BLaER1 (cell line): Measurements from ENCODE around the gene SCN5A.
"Not testable (repeated sequence)": the region's sequence is repeated elsewhere in the genome, so short reads cannot be mapped to it uniquely, and the experiment has no call there.

Source experiments
- H3K27ac ChIP-seq: shearing (Covaris generic); formaldehyde crosslinking; 2 replicates; pipeline ENCODE4 v1.8.1; 2022
- H3K27me3 ChIP-seq: shearing (Covaris generic); formaldehyde crosslinking; 2 replicates; pipeline ENCODE4 v1.8.1; 2022
- H3K36me3 ChIP-seq: shearing (Covaris generic); formaldehyde crosslinking; 2 replicates; pipeline ENCODE4 v1.8.1; 2022
- H3K4me1 ChIP-seq: shearing (Covaris generic); formaldehyde crosslinking; 2 replicates; pipeline ENCODE4 v1.8.1; 2022
- H3K4me2 ChIP-seq: shearing (Covaris generic); formaldehyde crosslinking; 2 replicates; pipeline ENCODE4 v1.8.1; 2022
- H3K4me3 ChIP-seq: shearing (Covaris generic); formaldehyde crosslinking; 2 replicates; pipeline ENCODE4 v1.8.1; 2022
- H3K9ac ChIP-seq: shearing (Covaris generic); formaldehyde crosslinking; 2 replicates; pipeline ENCODE4 v1.8.1; 2022
- H3K9me3 ChIP-seq: shearing (Covaris generic); formaldehyde crosslinking; 2 replicates; pipeline ENCODE4 v1.8.1; 2022
- H4K20me1 ChIP-seq: shearing (Covaris generic); formaldehyde crosslinking; 2 replicates; pipeline ENCODE4 v1.8.1; 2022
- Cebpa-rat ChIP-seq: shearing (Covaris generic); IDR thresholded peaks from 2 replicates; pipeline ENCODE4 v1.8.1; 2022

SCN5A gene

DNA sequence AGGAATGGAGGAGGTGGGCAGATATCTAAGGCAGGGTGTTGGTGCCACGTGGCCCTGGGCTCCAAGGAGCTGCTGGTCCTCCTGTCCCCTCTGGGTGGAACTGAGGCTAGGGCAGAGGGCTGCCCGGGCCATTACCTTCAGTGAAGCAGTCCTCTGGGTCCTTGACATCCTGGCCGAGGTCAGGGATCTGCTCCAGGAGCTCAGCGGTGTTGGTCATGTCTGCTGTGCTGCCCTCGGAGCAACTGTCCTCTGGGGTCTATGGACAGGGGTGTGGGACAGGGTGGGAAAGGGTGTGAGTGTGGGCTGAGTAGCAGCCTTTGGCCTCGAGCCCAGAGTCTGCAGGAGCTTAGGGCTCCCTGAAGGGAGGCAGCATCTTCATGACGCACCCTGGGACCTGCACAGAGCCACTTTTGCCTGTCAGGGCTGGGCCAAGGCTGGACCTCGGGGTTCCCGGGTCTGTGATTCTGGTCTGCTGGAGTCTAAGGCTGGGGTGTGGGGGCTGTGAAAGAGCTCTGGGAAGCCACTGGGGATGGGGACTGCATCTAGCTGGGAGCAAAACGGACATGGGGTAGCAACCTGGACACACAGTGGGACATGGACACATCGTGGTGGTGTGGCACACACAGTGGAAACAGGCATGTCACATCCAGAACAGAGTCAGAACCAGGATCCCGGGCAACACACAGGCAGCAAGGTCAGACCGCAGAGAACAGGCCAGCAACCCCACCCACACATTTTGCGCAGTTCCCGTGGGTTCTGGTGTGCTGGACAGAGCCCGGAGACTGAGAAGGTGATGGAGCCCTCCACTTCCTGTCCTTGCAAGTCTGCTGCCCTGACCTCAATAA is 72.7 kb downstream of the SCN5A start:
- Histone ChIP-seq H4K20me1 (no peaks in the 10 kb centered on the region), H3K4me2 (no peak overlapping the region), H3K9ac (no peak overlapping the region), H3K4me3 (no peak overlapping the region), H3K27ac (no peak overlapping the region), H3K36me3 (no peaks in the 10 kb centered on the region), H3K27me3 (no peaks in the 10 kb centered on the region), H3K4me1 (peaks cover 39% of the 10 kb centered on the region), H3K9me3 (peaks cover 4% of the 10 kb centered on the region)
- TF ChIP-seq Cebpa-rat = no peak

DNA sequence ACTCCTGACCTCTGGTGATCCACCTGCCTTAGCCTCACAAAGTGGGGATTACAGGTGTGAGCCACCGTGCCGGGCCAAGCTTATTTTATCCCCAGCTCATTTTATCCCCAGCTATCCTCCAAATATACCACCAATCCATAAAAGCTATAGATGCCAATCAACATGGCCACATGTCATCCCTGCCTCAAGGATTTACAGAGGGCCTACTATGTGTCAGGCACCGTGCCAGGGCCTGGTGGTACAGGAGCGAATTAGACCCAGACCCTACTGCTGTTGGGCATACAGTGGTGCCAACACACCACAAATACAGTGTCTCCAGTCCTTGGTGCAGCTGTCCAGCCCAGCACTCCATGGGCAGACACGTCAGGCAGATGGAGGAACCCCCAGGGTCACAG is 73.4 kb downstream of the SCN5A start:
- Histone ChIP-seq H3K4me2 (no peak overlapping the region), H3K27me3 (no peaks in the 10 kb centered on the region), H3K27ac (no peak overlapping the region), H4K20me1 (no peaks in the 10 kb centered on the region), H3K4me1 (peaks cover 33% of the 10 kb centered on the region), H3K9ac (no peak overlapping the region), H3K4me3 (no peak overlapping the region), H3K36me3 (no peaks in the 10 kb centered on the region), H3K9me3 (peaks cover 4% of the 10 kb centered on the region)
- TF ChIP-seq Cebpa-rat = no peak

DNA sequence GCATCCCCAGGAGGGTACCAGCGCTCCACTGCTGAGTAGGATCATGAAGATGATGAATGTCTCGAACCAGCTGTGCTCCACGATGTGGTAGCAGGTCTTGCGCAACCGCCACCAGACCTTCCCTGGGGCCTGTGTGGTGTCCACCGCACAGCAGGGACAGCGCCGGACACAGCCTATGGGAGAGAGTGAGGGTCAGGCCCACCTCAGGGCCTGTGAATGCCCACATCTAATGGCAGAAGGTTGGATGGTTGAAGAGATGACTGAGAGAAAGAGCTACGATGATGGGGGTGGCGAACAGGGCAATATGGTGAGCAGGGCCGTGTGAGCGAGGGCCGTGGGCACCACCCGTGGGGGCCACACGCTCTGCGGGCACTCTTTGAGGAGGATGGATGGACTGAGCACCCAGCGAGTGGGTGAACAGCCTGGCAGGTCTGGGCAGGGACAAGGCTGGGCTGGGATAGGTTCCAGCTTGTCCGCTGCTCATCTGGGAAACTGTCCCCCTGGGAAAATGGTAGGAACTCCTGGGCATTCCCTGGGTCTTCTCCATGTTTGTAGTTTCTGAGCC is 74.1 kb downstream of the SCN5A start:
- no peaks in the 10 kb centered on the region for H3K27me3 ChIP-seq
- H3K4me2 ChIP-seq = peak overlapping the region; percentile 12; the same call in 1 of the 2 replicates
- TF ChIP-seq Cebpa-rat = peak; percentile 75; the same call in 1 of the 2 replicates
- H3K9me3 ChIP-seq = peaks cover 4% of the 10 kb centered on the region
- no peaks in the 10 kb centered on the region for H3K36me3 ChIP-seq
- H3K27ac ChIP-seq = peak overlapping the region; percentile 18; the same call in 1 of the 2 replicates
- no peak overlapping the region for H3K4me3 ChIP-seq
- H4K20me1 ChIP-seq = no peaks in the 10 kb centered on the region
- no peak overlapping the region for H3K9ac ChIP-seq
- peaks cover 25% of the 10 kb centered on the region for H3K4me1 ChIP-seq

- no peak for TF ChIP-seq Cebpa-rat
- peaks cover 4% of the 10 kb centered on the region for H3K9me3 ChIP-seq
- no peak overlapping the region for H3K4me3 ChIP-seq
- no peaks in the 10 kb centered on the region for H4K20me1 ChIP-seq
- peaks cover 18% of the 10 kb centered on the region for H3K4me1 ChIP-seq
- H3K9ac ChIP-seq = no peak overlapping the region
- no peaks in the 10 kb centered on the region for H3K36me3 ChIP-seq
- H3K27ac ChIP-seq = peak overlapping the region; percentile 18; the same call in 1 of the 2 replicates
- no peaks in the 10 kb centered on the region for H3K27me3 ChIP-seq
- peak overlapping the region; percentile 12; the same call in 1 of the 2 replicates for H3K4me2 ChIP-seq
Measured at GRCh38 chr3:38574411-38575278, 74.8 kb downstream of the SCN5A start.

DNA sequence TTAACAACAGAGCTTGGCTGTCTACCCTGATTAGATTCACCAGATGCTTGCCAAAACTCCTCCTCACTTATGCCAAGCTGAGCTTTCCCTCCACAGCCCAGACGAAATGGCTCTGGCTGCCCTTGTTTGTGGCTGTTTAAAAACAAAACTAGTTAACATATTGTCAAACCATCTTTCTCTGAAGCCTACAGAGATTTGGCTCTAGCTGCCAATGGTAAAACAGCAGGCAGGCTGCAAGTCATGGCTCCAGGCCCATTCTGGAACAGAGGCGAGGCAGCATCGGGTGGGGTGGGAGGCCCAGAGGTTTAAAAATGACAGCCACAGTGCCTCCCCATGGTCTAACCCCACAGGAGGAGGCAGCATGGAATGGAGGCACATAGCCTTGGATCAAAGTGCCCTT is 75.9 kb downstream of the SCN5A start:
- H3K9ac ChIP-seq = no peak overlapping the region
- no peaks in the 10 kb centered on the region for H3K27me3 ChIP-seq
- no peak overlapping the region for H3K4me2 ChIP-seq
- H3K36me3 ChIP-seq = no peaks in the 10 kb centered on the region
- no peak overlapping the region for H3K4me3 ChIP-seq
- H3K27ac ChIP-seq = no peak overlapping the region
- 0 out of 2 replicates have a peak, but pooled peaks cover 10% of the 10 kb centered on the region for H3K4me1 ChIP-seq
- H4K20me1 ChIP-seq = no peaks in the 10 kb centered on the region
- H3K9me3 ChIP-seq = peaks cover 4% of the 10 kb centered on the region
- no peak for TF ChIP-seq Cebpa-rat

DNA sequence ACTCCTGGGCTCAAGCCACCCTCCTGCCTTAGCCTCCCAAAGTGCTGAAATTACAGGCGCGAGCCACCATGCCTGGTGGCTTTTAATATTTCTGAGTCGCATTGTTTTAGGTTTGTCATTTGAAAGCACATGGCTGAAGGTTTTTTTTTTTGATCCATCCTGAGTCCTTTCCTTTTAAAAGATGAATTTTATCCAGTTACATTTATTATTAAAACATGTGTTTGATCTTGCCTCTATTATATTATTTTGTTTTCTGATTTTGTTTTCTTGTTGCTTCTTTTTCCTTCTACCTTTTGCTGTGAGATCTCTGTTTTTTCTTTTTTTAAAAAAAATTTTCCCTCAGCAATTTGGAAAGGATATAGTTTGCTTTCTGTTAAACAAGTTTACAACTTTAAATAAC is 76.4 kb downstream of the SCN5A start:
- TF ChIP-seq Cebpa-rat = no peak
- Histone ChIP-seq H3K4me3 (no peak overlapping the region), H3K9ac (no peak overlapping the region), H3K4me1 (0 out of 2 replicates have a peak, but pooled peaks cover 10% of the 10 kb centered on the region), H3K9me3 (peaks cover 4% of the 10 kb centered on the region), H3K27me3 (no peaks in the 10 kb centered on the region), H3K27ac (no peak overlapping the region), H3K36me3 (no peaks in the 10 kb centered on the region), H3K4me2 (no peak overlapping the region), H4K20me1 (no peaks in the 10 kb centered on the region)

DNA sequence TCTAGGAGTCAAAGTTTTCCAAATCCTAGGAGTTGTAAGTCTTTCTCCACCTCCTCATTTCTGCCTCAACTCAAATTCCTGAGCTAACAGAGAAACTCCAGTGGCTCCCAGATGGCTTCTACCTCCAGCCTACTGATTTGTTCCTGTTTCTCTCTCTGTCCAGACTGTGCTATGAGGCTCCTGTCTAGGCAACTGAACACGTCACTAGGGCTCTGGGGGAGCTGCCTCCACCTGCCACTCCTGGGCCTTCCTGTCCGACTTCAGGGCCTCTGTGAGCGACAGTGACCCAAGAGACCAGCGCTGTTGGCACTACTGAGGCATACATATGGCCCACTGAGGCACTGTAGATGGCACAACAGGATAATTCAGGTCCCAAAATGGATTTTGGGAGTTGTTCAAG is 82.0 kb downstream of the SCN5A start:
- H3K9me3 ChIP-seq = no peaks in the 10 kb centered on the region
- H3K4me2 ChIP-seq = no peak overlapping the region
- TF ChIP-seq Cebpa-rat = no peak
- H3K4me3 ChIP-seq = no peak overlapping the region
- H3K9ac ChIP-seq = no peak overlapping the region
- no peak overlapping the region for H3K27ac ChIP-seq
- H3K4me1 ChIP-seq = peaks cover 6% of the 10 kb centered on the region; the same call in 1 of the 2 replicates
- no peaks in the 10 kb centered on the region for H3K27me3 ChIP-seq
- H3K36me3 ChIP-seq = no peaks in the 10 kb centered on the region
- no peaks in the 10 kb centered on the region for H4K20me1 ChIP-seq

DNA sequence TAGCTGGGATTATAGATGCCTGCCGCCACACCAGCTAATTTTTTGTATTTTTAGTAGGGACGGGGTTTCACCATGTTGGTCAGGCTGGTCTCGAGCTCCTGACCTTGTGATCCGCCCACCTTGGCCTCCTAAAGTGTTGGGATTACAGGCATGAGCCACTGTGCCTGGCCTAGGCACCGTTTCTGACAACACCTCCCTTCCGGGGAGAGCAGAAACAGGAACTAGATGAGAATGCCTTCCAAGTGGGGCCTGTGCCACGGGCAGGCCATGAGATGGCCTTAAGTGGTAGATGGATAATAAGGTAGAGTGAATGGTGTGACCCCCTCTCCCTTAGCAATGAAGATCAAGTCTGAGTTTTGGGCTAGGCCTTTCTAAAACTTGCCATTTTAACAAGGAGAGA is 82.7 kb downstream of the SCN5A start:
- not testable (repeated sequence) for H3K9ac ChIP-seq, H3K4me2 ChIP-seq, H3K27me3 ChIP-seq, H3K9me3 ChIP-seq, H3K4me1 ChIP-seq, H3K4me3 ChIP-seq, H3K36me3 ChIP-seq, H3K27ac ChIP-seq, H4K20me1 ChIP-seq

GRCh38 chr3:38566215-38566528 is 83.3 kb downstream of the SCN5A start:
- Histone ChIP-seq H3K4me3 (no peak overlapping the region), H3K9ac (no peak overlapping the region), H4K20me1 (no peaks in the 10 kb centered on the region), H3K36me3 (no peaks in the 10 kb centered on the region), H3K9me3 (no peaks in the 10 kb centered on the region), H3K4me2 (no peak overlapping the region), H3K27ac (no peak overlapping the region), H3K27me3 (no peaks in the 10 kb centered on the region), H3K4me1 (peaks cover 6% of the 10 kb centered on the region; the same call in 1 of the 2 replicates)
- TF ChIP-seq Cebpa-rat = no peak
